GM13977 (cell line): ENCODE data around the gene BBS4.
"Not testable (repeated sequence)": the region's sequence is repeated elsewhere in the genome, so short reads cannot be mapped to it uniquely, and the experiment has no call there.

Source experiments
- DNase-seq: peaks from one replicate; pipeline ENCODE4 v3.0.0; 2012; ENCODE audit warnings: low spot score
- CTCF ChIP-seq: IDR thresholded peaks from 2 replicates; pipeline ENCODE4 v1.5.1; 2012; ENCODE audit warnings: mild to moderate bottlenecking, control low read depth; ENCODE audit not compliant: insufficient read depth; ENCODE audit errors: extremely low read depth, missing control alignments
- in situ Hi-C: fragments of 300-500 bp; cut with MboI; formaldehyde crosslinking; loops from one replicate; pipeline ENCODE4 v1.12.0; 2022; ENCODE audit warnings: low sequenced_read_pairs, low pct_unique_long_range_greater_than_20kb, mixed read lengths, inconsistent platforms; ENCODE audit not compliant: unreplicated experiment

The BBS4 gene

GRCh38 chr15:72688697-72689096 lies 2.7 kb downstream of the BBS4 start:
- no peak for TF ChIP-seq CTCF
- in situ Hi-C loops = no loop called here
- no peak for DNase-seq

DNA sequence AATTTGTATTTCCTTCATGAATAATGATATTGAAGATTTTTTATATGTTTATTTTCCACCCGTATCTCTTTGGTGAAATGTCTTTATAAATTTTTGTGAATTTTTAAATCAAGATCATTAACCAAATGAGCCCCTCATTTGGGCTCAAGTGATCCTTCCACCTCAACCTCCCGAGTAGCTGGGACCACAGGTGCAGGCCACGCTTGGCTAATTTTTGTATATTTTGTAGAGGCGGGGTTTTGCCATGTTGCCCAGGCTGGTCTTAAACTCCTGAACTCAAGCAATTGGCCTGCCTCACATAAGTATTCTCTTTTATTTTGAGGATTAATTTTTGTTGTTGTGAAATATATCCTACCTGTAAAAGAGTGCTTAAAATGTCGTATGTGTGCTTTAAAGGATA lies 4.9 kb downstream of the BBS4 start:
- DNase-seq = no peak
- no peak for TF ChIP-seq CTCF
- in situ Hi-C loops = no loop called here

GRCh38 chr15:72698938-72699337 lies 12.9 kb downstream of the BBS4 start:
- in situ Hi-C loops = no loop called here
- no peak for TF ChIP-seq CTCF
- DNase-seq = no peak

DNA sequence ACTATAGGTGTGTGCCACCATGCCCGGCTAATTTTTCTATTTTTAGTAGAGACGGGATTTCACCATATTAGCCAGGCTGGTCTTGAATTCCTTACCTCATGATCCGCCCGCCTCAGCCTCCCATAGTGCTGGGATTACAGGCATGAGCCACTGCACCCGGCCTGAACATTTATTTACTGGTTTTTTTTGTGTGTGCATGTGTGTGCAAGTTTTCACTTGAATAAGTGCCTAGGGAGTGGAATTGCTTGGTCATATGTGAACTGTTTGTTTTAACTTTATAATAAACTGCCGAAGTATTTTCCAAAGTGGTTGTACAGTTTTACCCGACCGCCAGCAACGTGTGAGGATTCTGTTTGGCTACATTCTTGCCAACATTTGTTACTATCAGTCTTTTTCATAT lies 14.1 kb downstream of the BBS4 start:
- no peak for TF ChIP-seq CTCF
- in situ Hi-C loops = loop anchor here (25.0 kb wide), 2 partner anchors 387 to 537 kb away; no protein-coding TSS in a partner anchor
- DNase-seq = no peak

GRCh38 chr15:72706266-72706665 lies 20.3 kb downstream of the BBS4 start:
- in situ Hi-C loops = loop anchor here (25.0 kb wide), 2 partner anchors 381 to 531 kb away; no protein-coding TSS in a partner anchor
- TF ChIP-seq CTCF = no peak
- no peak for DNase-seq

GRCh38 chr15:72708551-72709303 lies 22.7 kb downstream of the BBS4 start:
- in situ Hi-C loops = loop anchor here (25.0 kb wide), 2 partner anchors 379 to 529 kb away; no protein-coding TSS in a partner anchor
- not testable (repeated sequence) for DNase-seq

DNA sequence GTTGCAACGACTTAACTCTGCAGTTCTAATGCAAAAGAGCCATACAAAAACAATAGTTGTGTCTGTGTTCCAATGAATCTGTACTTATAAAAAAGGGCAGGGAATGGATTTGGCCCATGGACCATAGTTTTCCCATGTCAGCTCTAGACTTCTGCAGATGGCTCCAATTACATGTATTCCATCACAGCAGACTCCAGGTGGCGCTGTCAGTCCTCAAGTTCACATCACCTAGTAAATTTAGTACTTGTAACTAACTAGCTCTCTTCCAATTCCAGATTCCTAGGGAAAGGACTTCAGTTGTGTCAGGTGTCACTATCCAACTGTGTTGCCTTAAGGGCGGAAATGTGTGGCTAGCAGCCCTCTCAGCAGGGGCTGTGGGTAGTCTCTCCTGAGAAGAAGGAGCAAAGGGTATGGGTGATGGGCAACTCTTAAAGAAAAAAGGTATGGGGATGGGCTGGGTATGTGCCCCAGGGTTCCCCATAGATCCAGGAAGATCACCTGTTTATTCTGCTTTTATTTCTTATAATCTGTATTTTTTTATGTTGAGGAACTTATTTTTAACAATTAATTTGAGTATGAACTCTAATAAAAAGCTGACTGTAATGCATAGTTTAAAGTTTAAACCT lies 36.2 kb downstream of the BBS4 start:
- in situ Hi-C loops = loop anchor here (10.0 to 25.0 kb wide), 3 partner anchors 53 to 515 kb away; no protein-coding TSS in a partner anchor
- DNase-seq = peak; percentile 41

More for the DNA sequence above, 36.2 kb downstream of the BBS4 start:
- TF ChIP-seq CTCF = peak; percentile 80
